Measurements from ENCODE around the gene PSME1. TPM values are rescaled to one million over a fixed set of nuclear protein-coding genes. Genes with fewer than 3 reads are reported as not detected.
A peak's percentile ranks its signal among the peaks of the same experiment; 100 is the strongest.

The PSME1 gene
- total and polyA plus RNA-seq, 2 of the 4 experiments (the other 2 are of a cell fraction), result 42.8 to 106 TPM

DNA sequence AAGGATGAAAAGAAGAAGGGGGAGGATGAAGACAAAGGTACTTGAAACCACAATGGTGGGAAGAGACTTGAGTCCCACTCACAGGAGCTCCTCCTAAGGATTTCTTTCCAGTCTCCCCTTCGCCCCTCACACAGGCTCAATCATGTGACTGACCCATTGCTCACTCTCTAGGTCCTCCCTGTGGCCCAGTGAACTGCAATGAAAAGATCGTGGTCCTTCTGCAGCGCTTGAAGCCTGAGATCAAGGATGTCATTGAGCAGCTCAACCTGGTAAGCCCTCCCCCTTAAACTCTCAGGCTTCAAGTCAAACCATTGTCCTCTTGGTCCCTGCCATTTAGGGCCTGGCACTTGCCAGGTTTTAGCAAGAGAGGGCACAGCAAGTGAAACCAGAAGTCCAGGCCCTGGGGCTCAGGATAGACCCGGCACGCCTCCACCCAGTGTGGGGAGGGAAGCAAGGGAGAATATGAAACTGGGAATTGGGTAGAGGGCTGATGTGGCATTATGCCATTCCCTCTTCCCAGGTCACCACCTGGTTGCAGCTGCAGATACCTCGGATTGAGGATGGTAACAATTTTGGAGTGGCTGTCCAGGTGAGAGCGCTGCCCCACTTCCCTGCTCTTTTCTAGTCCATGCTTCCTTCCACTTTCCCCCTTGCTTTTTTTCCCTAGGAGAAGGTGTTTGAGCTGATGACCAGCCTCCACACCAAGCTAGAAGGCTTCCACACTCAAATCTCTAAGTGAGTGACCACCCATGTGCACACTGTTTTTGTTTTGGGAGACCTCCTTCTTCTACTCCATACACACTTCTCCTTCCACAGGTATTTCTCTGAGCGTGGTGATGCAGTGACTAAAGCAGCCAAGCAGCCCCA is 1.8 kb downstream of the PSME1 start:
- Histone ChIP-seq H2BK15ac (ENCODE audit: low read depth, low read length) (no peak overlapping the region), H4K8ac (ENCODE audit: low read depth in 2 of 2, low read length in 2 of 2) (no peak overlapping the region), H2BK20ac (ENCODE audit: low read depth, low read length) (no peak overlapping the region), H2AK9ac (replicated peaks; ENCODE audit: low read depth, low read length, poor library complexity) (peak overlapping the region; percentile 29), H3K79me1 (ENCODE audit: low read depth in 1 of 2, low read length in 2 of 2) (peaks cover 17 to 48% of the 10 kb centered on the region in 2 experiments; a peak in 3 of 4 replicates), H3K23ac (ENCODE audit: low read depth, low read length) (peak overlapping the region; percentile 88; the same call in 1 of the 2 replicates), H3K56ac (ENCODE audit: extremely low read depth, insufficient read depth, low read length) (no peak overlapping the region), H2AFZ (replicated peaks; ENCODE audit: low read length, poor library complexity) (peak overlapping the region; percentile 17), H3K9me1 (ENCODE audit: insufficient read depth, low read length) (peaks cover 19% of the 10 kb centered on the region), H3K27ac (ENCODE audit: insufficient read depth, low read length) (no peak overlapping the region), H3K4me3 (ENCODE audit: insufficient read depth, low read depth, low read length) (no peak overlapping the region), H3K27me3 (ENCODE audit: control insufficient read depth, insufficient read depth, low read length) (no peaks in the 10 kb centered on the region), H3K36me3 (ENCODE audit: control insufficient read depth, insufficient read depth, low read length) (peaks cover 23% of the 10 kb centered on the region), H3K9ac (ENCODE audit: low read depth, low read length) (no peak overlapping the region), H4K20me1 (ENCODE audit: insufficient read depth, low read length) (peaks cover 17% of the 10 kb centered on the region), H4K91ac (ENCODE audit: insufficient read depth, low read depth, low read length) (no peak overlapping the region), H3K4me2 (ENCODE audit: low read depth, low read length) (no peak overlapping the region), H3K4me1 (ENCODE audit: control insufficient read depth, insufficient read depth, low read length) (peaks cover 12% of the 10 kb centered on the region), H3K9me3 (ENCODE audit: control insufficient read depth, insufficient read depth, low read length) (no peaks in the 10 kb centered on the region), H2AK5ac (ENCODE audit: low read depth, low read length) (0 out of 2 replicates have a peak overlapping the region, but pooled peaks have one; percentile 18), H3K14ac (replicated peaks; ENCODE audit: low read depth, low read length) (no peak overlapping the region), H2BK120ac (ENCODE audit: low read depth, low read length) (no peak overlapping the region), H3K18ac (ENCODE audit: low read depth, low read length) (no peak overlapping the region), H2BK5ac (ENCODE audit: low read depth, low read length, poor library complexity, severe bottlenecking) (no peak overlapping the region), H4K5ac (ENCODE audit: low read depth, low read length) (no peak overlapping the region), H3K4ac (ENCODE audit: low read depth, low read length) (no peak overlapping the region)
- in situ Hi-C loops (cut with MboI; ENCODE audit: low sequenced_read_pairs), result loop anchor here (10.0 to 25.0 kb wide), 3 partner anchors 297 to 1050 kb away; partner anchors contain the start of genes ACIN1, BCL2L2, C14orf119 and PABPN1
- ATAC-seq (ENCODE audit: low read depth) (no peak), DNase-seq (no peak)
- 60% methylated on average over 1 of the region's 8 CpGs; no CpG with 5 or more reads in 1 of the 2 experiments for WGBS, 2 experiments (ENCODE audit: extremely low coverage in 2 of 2, insufficient read length in 1 of 2)
- TF ChIP-seq RFX5 (IDR thresholded peaks at IDR 0.05; ENCODE audit: low read depth, low read length), result no peak
- TF ChIP-seq, protein P1, sequence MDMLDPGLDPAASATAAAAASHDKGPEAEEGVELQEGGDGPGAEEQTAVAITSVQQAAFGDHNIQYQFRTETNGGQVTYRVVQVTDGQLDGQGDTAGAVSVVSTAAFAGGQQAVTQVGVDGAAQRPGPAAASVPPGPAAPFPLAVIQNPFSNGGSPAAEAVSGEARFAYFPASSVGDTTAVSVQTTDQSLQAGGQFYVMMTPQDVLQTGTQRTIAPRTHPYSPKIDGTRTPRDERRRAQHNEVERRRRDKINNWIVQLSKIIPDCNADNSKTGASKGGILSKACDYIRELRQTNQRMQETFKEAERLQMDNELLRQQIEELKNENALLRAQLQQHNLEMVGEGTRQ (IDR thresholded peaks at IDR 0.05; ENCODE audit: low read depth, low read length), result no peak
- POLR2A ChIA-PET (ENCODE audit: unreplicated experiment), result interaction anchor here (0.6 kb wide), 1 partner anchor 43 kb away, joined by 3 read pairs; no protein-coding TSS in a partner anchor
- dilution Hi-C loops (cut with HindIII; ENCODE audit: low sequenced_read_pairs, unreplicated experiment), result no loop called here
- intact Hi-C loops (cut with micrococcal nuclease), result no loop called here
- TSS peak; percentile 91 for BruUV-seq (replicated peaks)
- CTCF ChIA-PET, result interaction anchor here (0.8 to 0.9 kb wide), 2 partner anchors 23 to 149 kb away, joined by 3 to 5 read pairs; partner anchors contain the start of gene IRF9

Measured in IMR-90 (cell line).